Measurements from ENCODE around the gene SLC39A3. TPM values are rescaled to one million over a fixed set of nuclear protein-coding genes. Genes with fewer than 3 reads are reported as not detected.

The SLC39A3 gene
- total RNA-seq, 2 donors from 2014 or later, result 19.5 to 22.0 TPM

DNA sequence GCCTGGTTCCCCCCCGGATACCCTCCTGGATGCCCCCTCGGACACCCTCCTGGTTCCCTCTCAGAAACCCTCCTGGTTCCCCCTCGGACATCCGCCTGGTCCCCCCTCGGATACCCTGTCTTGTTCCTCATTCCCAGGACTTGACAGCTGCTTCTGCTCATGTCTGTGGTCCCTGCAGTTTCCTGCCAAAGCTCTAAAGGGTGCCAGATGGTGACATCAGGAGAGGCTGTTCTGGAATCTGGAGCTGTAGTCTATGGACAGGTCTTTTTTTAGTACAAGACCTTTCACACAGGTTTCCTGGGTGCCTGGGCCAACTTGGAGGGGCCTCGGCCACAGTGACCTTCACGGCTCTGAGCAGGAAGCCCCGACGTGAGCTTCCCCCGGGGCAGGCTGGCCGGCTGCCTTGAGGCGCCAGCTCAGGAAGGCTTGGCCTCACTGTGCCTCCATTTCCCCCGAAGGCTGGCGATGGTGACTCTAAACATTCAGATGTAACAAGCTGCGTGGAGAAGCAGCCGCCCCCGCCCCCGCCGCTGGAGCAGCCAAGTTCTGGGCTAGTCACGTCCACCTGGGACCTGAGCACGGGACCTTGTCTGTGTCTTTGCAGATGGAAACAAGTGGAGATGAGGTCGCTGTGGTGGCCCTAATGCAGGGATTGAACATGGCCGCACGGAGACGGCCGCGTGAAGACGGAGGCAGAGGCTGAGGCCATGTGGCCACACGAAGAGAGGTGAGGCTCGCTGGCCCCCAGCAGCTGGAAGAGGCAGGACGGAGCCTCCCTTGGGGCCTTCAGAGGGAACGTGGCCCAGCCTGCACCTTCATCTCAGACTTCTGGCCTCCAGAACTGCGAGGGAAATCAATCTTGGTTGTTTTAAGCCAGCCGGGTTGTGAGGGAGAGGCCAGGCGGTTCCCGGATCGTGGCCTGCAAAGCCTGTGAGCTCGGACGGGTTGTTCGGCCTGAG, 30.5 kb upstream of the SLC39A3 start:
- no peak for DNase-seq (ENCODE audit: low spot score)
- intact Hi-C loops (cut with DNase I), result no loop called here

DNA sequence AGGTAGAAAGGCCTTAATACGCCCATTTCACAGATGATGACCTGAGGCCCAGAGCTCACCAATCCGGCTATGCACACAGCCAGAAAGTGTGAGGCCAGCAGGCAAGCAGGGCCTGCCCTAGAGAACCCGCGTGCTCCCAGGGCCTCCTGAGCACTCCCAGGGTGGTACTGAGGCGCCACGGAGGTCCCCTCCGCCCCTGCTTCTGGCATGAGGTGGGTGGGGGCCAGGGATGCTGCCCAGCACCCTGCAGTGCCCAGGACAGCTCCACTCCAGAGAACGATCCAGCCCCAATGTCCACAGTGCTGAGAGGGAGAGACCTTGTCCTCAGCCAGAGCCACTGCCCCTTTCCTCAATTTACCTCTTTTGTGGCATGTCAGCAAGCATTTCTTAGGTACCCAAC, 29.4 kb upstream of the SLC39A3 start:
- intact Hi-C loops (cut with DNase I), result no loop called here
- DNase-seq (ENCODE audit: low spot score), result no peak

GRCh38 chr19:2768365-2769132, 28.7 kb upstream of the SLC39A3 start:
- intact Hi-C loops (cut with DNase I), result no loop called here
- no peak for DNase-seq (ENCODE audit: low spot score)

DNA sequence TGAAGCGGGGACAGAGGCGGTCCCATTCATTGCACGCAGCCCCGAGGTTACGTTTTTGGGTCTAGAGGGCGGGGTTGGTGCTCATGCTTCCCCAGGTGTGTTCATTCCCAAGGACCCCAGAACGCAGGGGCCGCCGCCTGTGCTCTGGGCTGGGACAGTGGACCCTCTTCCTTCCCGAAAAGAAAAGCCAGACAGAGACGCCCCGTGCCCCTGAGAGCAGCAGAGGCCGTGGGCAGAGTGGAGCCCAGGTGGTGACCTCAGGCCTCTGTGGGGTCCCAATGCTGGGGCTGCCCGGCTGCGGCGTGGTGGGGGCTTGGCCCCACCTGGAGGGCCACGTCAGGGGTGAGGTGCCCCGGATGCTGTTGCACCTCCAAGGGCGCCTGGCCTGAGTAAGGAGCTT, 27.9 kb upstream of the SLC39A3 start:
- no peak for DNase-seq (ENCODE audit: low spot score)
- intact Hi-C loops (cut with DNase I), result no loop called here

DNA sequence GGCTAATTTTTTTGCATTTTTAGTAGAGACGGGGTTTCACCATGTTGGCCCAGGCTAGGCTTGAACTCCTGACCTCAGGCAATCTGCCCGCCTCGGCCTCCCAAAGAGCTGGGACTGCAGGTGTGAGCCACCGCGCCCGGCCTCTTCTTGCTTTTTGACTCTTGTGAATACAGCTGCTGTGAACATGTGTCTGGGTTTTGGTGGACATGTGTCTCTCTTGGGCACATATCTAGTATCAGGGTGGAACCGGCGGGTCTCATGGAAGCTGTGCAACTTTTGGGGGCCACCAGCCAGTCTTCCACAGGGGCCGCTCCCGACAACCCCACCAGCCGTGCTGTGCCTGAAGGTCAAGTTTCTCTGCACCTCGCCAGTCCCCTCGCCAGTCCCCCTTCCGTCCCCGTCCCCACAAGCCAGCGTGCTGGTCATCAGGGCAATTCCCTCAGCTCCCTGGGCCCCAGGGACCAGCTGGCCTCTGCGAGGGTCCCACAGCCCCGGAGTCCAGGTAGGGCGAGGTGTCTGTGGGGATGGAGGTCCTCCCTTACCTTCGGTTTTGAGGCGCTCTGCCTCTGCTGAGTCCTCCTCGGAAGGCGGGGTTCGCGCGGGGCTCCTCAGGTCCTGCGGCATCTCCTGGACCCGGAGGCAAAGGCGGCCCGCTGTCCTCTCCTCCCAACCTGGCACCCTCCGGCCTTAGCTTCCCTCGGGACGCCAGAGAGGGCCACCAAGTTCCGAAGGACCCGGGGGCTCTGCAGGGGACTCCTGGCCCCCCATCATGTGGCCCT, 27.0 kb upstream of the SLC39A3 start:
- no peak for DNase-seq (ENCODE audit: low spot score)
- intact Hi-C loops (cut with DNase I), result no loop called here

- intact Hi-C loops (cut with DNase I), result no loop called here
- no peak for DNase-seq (ENCODE audit: low spot score)
These were observed 25.6 kb upstream of the SLC39A3 start for GRCh38 chr19:2765376-2765775.

GRCh38 chr19:2764945-2765344, 25.1 kb upstream of the SLC39A3 start:
- DNase-seq (ENCODE audit: low spot score), result no peak
- intact Hi-C loops (cut with DNase I), result no loop called here

- intact Hi-C loops (cut with DNase I), result no loop called here
- DNase-seq (ENCODE audit: low spot score), result no peak
These were observed 23.9 kb upstream of the SLC39A3 start for GRCh38 chr19:2763687-2764086.

DNA sequence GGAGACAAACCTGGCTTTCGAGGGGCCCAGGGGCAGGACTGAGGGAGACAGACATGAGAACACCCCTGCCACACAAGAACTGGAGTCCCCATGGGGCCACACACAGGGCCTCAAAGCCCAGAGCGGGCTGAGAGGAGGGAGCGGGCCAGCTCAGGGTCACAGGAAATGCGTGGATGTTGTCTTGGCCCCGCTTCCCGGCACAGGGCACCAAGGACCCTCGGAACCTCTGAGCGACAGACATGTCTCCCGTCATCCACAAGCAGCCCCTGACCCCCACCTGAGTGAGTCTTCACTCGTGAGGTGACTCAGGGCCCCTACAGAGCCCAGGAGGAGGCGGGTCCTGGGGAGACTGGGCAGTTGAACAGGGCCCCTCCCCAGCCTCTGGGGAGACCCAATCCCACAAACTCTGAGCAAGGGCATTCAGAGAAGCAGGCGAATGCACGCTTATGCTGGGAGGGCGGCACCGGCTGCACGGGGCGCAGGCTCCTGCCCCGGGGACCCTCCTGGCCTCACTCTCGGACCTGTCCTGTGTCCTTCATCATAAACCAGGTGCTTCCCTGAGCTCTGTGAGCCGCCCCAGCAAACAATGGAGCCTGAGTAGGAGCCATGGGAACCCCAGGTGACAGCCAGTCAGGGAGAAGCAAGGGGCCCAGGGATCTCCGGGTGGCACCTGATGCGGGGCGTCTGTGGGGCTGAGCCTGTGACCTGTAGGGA, 23.1 kb upstream of the SLC39A3 start:
- intact Hi-C loops (cut with DNase I), result no loop called here
- DNase-seq (ENCODE audit: low spot score), result no peak

DNA sequence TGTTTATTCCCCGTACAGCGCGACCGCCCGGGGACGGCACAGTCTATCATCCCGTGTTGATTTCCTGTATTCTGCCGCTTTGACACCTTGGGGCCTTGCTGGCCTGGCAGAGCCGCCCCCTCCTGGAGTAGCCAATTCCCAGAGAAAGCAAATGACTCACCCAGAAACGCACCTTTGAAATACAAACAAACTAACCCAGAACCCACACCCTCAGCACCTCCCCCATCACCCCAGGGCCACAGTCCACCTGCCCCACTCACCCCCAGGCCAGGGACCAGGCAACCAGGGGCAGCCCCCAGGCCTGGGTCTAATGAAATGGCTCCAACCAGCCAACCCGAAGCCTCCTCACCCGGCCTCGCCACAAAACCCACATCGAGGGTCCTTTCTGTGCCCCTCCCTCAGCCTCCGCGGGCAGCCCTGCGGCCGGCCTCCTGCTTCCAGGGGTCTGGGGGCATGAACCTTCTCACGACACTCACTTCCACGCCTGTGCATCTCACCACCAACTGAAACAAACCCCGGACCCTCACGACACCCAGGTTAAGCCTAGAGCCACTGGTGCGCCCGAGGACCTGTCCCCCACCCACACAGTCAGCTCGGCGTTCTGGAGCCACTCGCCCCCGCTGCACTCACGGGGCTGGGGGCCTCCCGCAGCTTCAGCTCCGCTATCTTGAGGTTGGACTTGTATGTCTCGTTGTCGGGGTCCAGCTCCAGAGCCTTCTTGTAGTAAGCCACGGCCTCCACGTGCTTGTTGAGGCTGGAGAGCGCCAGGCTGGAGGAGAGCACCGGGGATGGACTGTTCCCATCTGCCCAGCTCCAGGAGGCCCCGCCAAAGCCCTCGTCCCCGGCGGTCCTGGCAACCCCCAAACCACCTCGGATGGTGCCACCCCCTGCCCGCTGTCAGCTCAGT, 22.3 kb upstream of the SLC39A3 start:
- intact Hi-C loops (cut with DNase I), result no loop called here
- no peak for DNase-seq (ENCODE audit: low spot score)

DNA sequence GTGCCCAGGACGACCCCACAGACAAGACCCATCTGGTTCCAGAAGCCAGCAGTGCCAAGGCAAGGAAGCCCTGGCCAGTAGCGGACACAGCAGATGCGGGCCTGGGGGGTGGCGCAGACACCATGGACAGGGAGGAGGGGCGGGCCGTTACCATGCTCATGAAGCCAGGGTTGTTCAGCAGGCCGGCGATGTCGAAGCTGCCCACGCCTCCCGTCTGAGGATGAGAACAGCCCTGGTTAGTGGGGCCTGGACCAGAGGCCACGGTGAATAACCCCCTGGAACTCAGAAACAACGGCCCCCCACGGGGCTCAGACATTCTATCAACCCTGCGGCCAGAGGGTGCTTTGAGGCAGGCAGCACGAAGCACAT, 21.5 kb upstream of the SLC39A3 start:
- intact Hi-C loops (cut with DNase I), result no loop called here
- no peak for DNase-seq (ENCODE audit: low spot score)

- intact Hi-C loops (cut with DNase I), result no loop called here
- DNase-seq (ENCODE audit: low spot score), result no peak
These were observed 20.1 kb upstream of the SLC39A3 start for GRCh38 chr19:2759965-2760364.

DNA sequence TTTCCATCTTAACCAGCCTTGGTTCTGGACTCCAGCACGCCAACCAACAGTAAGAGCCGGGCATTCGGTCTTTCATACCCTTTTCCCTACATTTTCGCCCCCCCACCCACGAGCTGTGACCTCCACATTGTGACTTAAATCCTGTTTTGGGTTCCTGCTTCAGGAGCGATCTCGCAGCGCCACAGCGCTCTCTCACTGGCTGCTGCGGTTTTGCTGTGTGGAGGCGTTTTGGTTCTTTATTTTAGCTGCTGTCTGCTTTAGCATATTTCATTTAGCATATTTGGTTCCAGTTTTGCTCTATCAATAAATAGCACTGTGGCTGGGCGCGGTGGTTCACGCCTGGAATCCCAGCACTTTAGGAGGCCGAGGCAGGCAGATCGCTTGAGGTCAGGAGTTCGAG, 19.5 kb upstream of the SLC39A3 start:
- intact Hi-C loops (cut with DNase I), result no loop called here
- DNase-seq (ENCODE audit: low spot score), result no peak

GRCh38 chr19:2758601-2759313, 18.9 kb upstream of the SLC39A3 start:
- DNase-seq (ENCODE audit: low spot score), result no peak
- intact Hi-C loops (cut with DNase I), result no loop called here

DNA sequence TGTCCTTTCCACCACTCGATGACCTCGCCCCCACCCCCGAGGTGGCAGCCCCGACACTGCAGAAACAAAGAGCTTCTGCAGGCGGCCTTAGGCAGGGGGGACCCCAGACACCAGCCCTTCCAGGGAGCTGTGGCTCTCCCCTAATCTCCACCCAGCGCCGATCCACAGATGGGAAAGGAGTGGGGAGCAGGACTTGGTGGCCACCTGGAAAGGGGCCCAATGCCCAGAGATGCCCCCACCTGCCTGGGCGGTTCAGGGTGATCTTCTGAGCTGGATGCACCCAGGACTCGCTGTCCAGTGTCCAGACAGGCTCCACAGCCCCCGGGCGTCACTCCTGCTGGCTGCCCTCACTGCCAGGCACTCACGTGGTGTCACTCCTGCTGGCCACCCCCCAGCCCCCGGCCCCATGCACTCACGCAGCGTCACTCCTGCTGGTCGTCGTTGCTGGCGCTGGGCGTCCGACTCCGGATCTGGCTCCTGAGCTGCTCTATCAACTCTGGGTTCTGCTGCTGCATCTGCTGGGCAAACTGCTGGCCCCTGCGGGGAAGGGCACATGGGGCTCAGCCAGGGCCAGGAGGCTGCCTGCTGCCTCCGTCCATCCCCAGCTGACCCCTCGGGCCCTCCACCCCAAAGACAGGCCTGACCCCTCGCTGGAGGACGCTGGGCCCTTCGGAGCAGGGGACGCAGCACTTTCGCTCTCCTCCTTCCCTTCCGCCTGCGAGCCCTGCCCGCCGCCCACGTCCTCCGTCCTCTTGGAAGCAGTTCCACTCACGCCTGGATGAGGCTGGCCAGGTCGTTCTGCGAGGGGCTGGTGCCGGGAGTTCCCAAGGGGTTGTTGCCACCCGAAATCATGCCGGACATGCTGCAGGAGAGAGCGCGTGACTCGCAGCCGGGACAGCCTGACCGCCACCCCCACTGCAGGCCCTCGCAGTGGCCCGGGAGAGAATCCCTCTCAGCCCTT, 17.4 kb upstream of the SLC39A3 start:
- no peak for DNase-seq (ENCODE audit: low spot score)
- intact Hi-C loops (cut with DNase I), result no loop called here

GRCh38 chr19:2756477-2756876, 16.7 kb upstream of the SLC39A3 start:
- DNase-seq (ENCODE audit: low spot score), result no peak
- intact Hi-C loops (cut with DNase I), result no loop called here

DNA sequence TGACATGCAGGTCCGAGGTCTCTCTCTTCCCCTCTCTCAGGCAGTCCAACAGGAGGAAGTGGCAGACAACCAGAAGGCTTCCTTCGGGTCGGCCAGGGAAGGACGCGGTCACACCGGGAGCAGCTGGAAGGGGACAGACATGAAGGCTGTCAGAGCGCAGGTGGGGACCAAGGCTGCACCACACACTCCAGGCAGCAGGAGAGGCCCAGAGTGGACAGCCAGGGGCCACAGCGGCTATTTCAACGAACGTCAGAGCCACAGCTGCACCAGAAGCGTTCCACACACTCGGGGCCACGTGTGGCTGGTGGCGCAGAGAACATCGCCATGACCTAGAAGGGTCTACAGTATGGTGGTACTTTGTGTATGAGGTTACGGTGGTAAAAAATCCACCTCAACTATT, 16.0 kb upstream of the SLC39A3 start:
- intact Hi-C loops (cut with DNase I), result no loop called here
- no peak for DNase-seq (ENCODE audit: low spot score)

All from posterior vena cava (tissue), 2 donors.